Measurements from ENCODE around the gene C16orf86.

DNA sequence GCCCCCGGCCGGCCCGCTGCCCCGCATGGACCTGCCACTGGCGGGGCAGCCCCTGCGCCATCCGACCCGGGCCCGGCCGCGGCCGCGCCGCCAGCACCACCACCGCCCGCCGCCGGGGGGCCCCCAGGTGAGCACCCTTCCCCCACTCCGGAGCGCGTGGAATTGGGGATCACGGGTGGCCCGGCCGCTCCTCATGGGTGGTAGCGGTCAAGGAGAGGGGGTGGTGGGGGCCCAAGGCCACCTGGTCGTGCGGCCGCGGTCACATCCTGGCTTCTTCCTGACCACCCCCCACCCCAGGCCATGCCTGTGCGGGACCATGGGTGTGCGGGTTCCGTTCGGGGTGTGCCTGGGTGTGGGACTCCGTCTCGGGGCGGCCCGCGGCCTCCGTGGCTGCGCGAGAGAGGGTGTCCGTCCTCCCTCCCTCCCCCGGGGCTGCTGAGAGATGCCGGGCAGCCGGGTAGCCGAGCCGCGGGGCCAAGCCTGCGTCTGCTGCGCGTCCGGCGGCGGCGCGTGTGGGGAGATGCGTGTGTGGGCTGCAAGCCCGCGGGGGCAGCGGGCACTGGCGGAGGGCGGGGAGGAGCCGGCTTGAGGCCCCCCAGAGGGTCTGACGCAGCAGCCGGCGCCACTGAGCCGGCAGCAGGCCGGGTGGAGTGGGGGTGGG lies 13.4 kb upstream of the C16orf86 start:
- TF ChIP-seq, protein P1, sequence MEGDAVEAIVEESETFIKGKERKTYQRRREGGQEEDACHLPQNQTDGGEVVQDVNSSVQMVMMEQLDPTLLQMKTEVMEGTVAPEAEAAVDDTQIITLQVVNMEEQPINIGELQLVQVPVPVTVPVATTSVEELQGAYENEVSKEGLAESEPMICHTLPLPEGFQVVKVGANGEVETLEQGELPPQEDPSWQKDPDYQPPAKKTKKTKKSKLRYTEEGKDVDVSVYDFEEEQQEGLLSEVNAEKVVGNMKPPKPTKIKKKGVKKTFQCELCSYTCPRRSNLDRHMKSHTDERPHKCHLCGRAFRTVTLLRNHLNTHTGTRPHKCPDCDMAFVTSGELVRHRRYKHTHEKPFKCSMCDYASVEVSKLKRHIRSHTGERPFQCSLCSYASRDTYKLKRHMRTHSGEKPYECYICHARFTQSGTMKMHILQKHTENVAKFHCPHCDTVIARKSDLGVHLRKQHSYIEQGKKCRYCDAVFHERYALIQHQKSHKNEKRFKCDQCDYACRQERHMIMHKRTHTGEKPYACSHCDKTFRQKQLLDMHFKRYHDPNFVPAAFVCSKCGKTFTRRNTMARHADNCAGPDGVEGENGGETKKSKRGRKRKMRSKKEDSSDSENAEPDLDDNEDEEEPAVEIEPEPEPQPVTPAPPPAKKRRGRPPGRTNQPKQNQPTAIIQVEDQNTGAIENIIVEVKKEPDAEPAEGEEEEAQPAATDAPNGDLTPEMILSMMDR (conservative IDR thresholded peaks at IDR 0.05 in 1 of 2, IDR thresholded peaks at IDR 0.05 in 1 of 2; ENCODE audit: extremely low read depth in 1 of 2, insufficient read depth in 1 of 2, low read depth in 1 of 2, low read length in 2 of 2), result peak; percentile 22 to 33
- peak; percentile 46 for TF ChIP-seq EZH2 (IDR thresholded peaks at IDR 0.05; ENCODE audit: borderline replicate concordance, low read length)
